Stimulated activated naive B cell treated with anti-CD40 and anti-IgM and Interleukin-4, amounts not matched to agents 10 μg/mL and 1 μg/mL and 100 μg/mL, for 72 hours (primary cell): ENCODE measurements around the gene MIX23.

ENCODE experiments used
- ATAC-seq, 2 donors: fragments of 150-1000 bp; cut with Tn5 transposase; replicated peaks; 2 replicates each; pipeline ENCODE4 v1.10.0; 2021; ENCODE audit warnings: moderate library complexity in 1 of 2
- DNase-seq: peaks from one replicate; pipeline ENCODE4 v3.0.0; 2021
- H3K27ac Mint-ChIP-seq: one replicate; pipeline ENCODE4 v1.8.0; 2022; ENCODE audit warnings: mild to moderate bottlenecking, mixed read lengths
- H3K27me3 Mint-ChIP-seq, 2 donors: one replicate each; pipeline ENCODE4 v1.8.0; 2022; ENCODE audit warnings: mixed read lengths in 2 of 2
- H3K36me3 Mint-ChIP-seq, 2 donors: one replicate each; pipeline ENCODE4 v1.8.0; 2022; ENCODE audit warnings: mixed read lengths in 2 of 2, mild to moderate bottlenecking in 1 of 2
- H3K4me1 Mint-ChIP-seq, 2 donors: one replicate each; pipeline ENCODE4 v1.8.0; 2022; ENCODE audit warnings: mixed read lengths in 2 of 2, mild to moderate bottlenecking in 1 of 2
- H3K4me3 Mint-ChIP-seq, 2 donors: one replicate each; pipeline ENCODE4 v1.8.0; 2022; ENCODE audit warnings: mild to moderate bottlenecking in 2 of 2, mixed read lengths in 2 of 2, moderate library complexity in 1 of 2
- H3K9me3 Mint-ChIP-seq, 2 donors: one replicate each; pipeline ENCODE4 v1.8.0; 2022; ENCODE audit warnings: mixed read lengths in 2 of 2, mild to moderate bottlenecking in 1 of 2

MIX23 gene

DNA sequence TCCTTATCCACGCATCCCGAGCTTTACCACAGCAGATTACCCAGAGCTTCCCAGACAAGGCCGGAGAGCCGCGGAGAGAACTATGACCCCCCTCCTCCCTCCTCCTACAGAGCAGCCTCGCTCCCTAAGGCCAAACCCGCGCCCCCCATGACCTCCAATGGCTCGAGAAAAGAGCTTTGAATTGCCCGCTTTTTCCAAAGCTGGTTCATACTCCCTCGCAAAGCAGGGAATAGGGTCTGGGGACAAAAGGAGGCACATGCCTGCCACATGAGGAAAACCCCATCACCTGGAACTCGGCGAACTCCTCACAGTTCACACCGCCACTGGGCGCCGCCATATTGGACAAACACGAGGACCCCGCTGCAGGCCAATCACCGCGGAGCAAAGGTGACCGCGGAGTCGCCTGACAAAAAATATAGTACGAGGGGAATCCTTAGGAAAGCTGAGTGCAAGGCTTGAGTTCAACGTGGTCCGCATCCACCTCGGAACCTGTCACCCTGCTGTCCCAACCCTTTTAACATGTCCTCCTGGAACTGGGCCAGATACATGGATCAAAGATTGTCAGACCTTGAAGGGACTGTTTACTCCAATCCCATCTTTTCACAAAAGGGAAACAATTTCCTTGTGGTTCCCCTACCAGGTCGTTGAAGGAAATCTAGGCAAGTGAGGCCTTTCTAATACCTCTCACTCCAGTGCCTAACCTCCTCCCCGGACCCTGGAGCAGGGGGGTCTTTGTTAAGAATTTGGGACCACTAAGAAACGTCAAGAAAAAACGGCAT, at the start of gene MIX23:
Gene MIX23, minus strand, starts transcription at position 344 of the 779 bp plus-strand sequence. Its CDS starts 7 bp downstream, at position 337.
- Mint-ChIP-seq H3K36me3 (peaks cover 17 to 20% of the 10 kb centered on the region in 2 donors), H3K9me3 (peaks cover 0 to 7% of the 10 kb centered on the region in 2 donors), H3K27ac (peak within 1 kb of the TSS; percentile 98), H3K27me3 (no peaks in the 10 kb centered on the region), H3K4me3 (peak within 1 kb of the TSS; percentile 91 to 95), H3K4me1 (peaks cover 32 to 75% of the 10 kb centered on the region in 2 donors)
- DNase-seq (peak; percentile 80), ATAC-seq (peak; percentile 38 to 46)

DNA sequence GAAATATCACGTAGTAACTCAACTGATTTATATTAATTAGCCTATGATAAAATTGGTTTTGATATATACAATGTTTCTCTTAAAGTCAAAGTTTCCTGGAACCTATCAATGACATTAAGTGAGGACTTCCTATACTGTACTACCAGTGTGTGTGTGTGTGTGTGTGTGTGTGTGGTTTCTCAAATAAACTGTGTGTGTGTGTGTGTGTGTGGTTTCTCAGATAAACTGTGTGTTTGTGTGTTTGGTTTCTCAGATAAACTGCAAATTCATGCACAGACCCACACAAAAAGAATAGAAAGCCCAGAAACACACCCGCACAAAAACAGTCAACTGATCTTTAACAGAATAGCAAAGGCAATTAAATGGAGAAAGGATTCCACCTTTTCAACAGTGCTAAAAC, 47.3 kb upstream of the MIX23 start:
- peaks cover 33 to 76% of the 10 kb centered on the region in 2 donors for H3K36me3 Mint-ChIP-seq
- H3K4me3 Mint-ChIP-seq = no peak overlapping the region
- no peaks in the 10 kb centered on the region for H3K27me3 Mint-ChIP-seq
- peaks cover 0 to 4% of the 10 kb centered on the region in 2 donors for H3K9me3 Mint-ChIP-seq
- DNase-seq (no peak), ATAC-seq (no peak)
- H3K27ac Mint-ChIP-seq = no peak overlapping the region
- H3K4me1 Mint-ChIP-seq = peaks cover 0 to 8% of the 10 kb centered on the region in 2 donors

DNA sequence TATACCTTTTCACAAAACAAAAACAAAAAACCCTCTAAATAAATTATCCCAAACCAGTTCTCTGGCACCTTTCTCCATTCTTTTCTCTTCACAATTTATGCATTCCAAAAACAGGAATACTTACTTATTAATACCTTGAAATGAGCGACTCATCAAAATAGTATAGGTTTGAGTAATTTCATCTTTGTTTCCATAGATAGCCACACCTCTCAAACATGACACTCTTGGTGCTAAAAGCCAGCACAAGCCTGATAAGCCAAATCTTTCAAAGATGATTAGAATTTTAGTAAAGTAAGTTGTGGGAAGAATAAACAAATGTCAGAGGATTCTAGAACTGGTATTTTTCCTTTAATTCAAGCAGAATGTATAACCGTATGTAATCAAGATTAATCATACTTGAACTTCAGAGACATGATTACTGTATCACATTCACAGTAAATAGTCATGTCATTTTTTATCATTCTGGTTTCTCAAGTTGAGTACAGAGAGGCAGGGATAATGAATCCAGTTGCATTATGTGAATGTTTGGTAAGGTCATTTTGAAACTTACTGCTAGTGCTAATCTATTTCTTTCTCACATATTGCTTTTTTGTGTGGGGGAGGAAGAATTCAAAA, 44.9 kb upstream of the MIX23 start:
- peak overlapping the region; percentile 43 for H3K27ac Mint-ChIP-seq
- H3K27me3 Mint-ChIP-seq = no peaks in the 10 kb centered on the region
- H3K4me3 Mint-ChIP-seq = no peak overlapping the region
- peaks cover 30 to 63% of the 10 kb centered on the region in 2 donors for H3K36me3 Mint-ChIP-seq
- DNase-seq = no peak
- peaks cover 0 to 8% of the 10 kb centered on the region in 2 donors for H3K4me1 Mint-ChIP-seq
- no peak for ATAC-seq
- H3K9me3 Mint-ChIP-seq = peaks cover 0 to 4% of the 10 kb centered on the region in 2 donors

DNA sequence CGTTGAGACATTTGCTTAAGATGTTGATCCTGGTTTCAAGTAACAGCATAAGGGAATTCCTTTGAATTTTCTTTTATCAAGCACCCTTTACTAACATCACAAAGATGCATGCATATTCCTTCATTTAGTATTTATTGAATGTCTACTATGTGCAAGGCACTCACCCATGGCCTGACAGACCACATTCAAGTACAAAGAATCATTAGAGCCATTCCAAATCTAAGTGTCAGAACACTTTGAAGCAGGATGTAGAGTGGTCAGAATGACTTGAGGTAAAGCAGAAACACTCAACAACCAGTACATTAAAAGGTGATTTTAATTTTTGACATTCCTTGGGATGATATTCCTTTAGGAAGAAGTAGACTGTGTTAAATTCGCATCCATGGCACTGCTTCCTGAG, 38.8 kb upstream of the MIX23 start:
- Mint-ChIP-seq H3K27me3 (no peaks in the 10 kb centered on the region), H3K27ac (no peak overlapping the region), H3K9me3 (no peaks in the 10 kb centered on the region), H3K4me1 (peaks cover 3 to 4% of the 10 kb centered on the region in 2 donors), H3K36me3 (peaks cover 8 to 28% of the 10 kb centered on the region in 2 donors), H3K4me3 (no peak overlapping the region)
- no peak for ATAC-seq
- DNase-seq = no peak

DNA sequence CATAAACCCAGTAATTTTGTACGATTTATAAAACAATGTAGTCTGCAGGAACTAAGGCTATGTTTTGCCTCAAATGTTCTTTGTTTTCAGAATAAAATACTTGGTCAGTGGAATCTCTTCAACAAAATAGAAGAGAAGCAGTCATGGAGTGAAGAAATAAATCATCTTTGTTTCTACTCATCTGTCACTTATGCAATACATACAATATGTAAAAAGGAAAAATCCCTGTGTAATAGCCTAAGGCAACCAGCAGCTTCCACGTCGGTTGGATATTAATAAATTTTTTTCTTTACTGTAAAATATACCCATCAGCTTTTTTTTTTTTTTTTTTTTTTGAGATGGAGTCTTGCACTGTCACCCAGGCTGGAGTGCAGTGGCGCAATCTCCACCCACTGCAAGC, 38.1 kb upstream of the MIX23 start:
- ATAC-seq (no peak), DNase-seq (no peak)
- Mint-ChIP-seq H3K4me1 (peaks cover 3 to 10% of the 10 kb centered on the region in 2 donors), H3K36me3 (peaks cover 9 to 21% of the 10 kb centered on the region in 2 donors), H3K4me3 (no peak overlapping the region), H3K9me3 (no peaks in the 10 kb centered on the region), H3K27ac (no peak overlapping the region), H3K27me3 (no peaks in the 10 kb centered on the region)

DNA sequence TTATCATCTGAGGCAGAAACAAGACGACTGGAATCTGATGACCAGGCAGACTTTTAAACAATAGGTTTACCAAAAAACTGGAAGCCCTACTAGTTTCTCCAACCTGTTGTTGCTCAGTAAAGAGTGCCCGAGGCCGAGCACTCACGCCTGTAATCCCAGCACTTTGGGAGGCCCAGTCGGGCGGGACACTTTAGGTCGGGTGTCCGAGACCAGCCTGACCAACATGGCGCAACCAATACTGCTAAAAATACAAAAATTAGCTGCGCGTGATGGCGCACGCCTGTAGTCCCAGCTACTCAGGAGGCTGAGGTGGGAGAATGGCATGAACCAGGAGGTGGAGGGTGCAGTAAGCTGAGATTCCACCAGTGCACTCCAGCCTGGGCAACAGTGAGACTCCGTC, 33.9 kb upstream of the MIX23 start:
- peaks cover 23 to 45% of the 10 kb centered on the region in 2 donors for H3K36me3 Mint-ChIP-seq
- DNase-seq (no peak), ATAC-seq (no peak)
- no peaks in the 10 kb centered on the region for H3K27me3 Mint-ChIP-seq
- H3K4me1 Mint-ChIP-seq = peaks cover 25 to 45% of the 10 kb centered on the region in 2 donors
- H3K4me3 Mint-ChIP-seq = peak overlapping the region; percentile 93 to 97
- H3K27ac Mint-ChIP-seq = peak overlapping the region; percentile 99
- no peaks in the 10 kb centered on the region for H3K9me3 Mint-ChIP-seq

DNA sequence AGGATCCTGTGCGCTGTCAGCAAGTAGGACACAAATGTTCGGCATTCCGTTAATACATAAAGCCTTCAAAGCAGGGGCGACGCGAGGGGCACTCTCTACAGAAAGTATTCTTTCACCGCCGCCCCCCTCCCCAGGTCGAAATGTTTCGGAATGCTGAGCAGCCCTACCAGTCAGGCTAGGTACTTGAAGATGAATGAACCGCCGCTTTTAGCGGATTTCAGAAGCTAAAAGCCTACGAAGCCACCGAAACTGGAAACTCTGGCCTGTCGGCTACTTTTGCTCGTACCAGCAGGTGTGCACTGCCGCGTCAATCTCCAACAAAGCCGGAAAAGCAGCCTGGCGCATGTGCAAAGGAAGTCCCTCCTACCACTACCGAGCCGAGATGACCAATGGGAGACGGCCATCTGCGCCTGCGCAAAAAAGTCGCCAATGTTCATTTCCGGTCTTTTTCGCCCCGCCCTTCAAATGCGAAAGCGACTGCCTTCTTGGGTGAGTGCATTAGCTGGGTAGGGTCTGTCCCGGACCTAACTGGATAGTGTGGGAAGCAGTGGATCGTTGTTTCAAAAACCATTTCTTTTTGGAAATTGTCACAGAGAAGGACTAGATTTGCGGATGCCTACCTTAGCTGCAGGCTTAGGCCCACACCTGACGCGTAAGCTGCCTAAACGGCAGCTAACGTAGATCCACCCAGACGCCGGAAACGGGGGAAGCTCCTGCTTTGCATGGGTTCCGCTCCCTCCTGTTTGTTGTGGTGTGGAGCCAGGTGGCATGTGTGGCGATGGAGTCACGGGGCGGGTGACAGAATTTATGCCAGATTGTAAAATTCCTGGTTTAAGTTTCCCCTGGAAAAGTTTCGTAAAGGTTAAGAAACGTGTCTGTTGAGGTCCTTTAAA, 33.0 kb upstream of the MIX23 start, which contains the start of gene WDR5B:
Gene WDR5B, minus strand, starts transcription at position 301 of the 893 bp plus-strand sequence. CDS start 534 bp downstream, outside the sequence.
- peak within 1 kb of the TSS; percentile 93 to 97 for H3K4me3 Mint-ChIP-seq
- H3K36me3 Mint-ChIP-seq = peaks cover 23 to 49% of the 10 kb centered on the region in 2 donors
- DNase-seq (peak; percentile 97), ATAC-seq (peak; percentile 91 to 94)
- no peaks in the 10 kb centered on the region for H3K9me3 Mint-ChIP-seq
- H3K27ac Mint-ChIP-seq = peak within 1 kb of the TSS; percentile 99
- H3K4me1 Mint-ChIP-seq = peaks cover 27 to 47% of the 10 kb centered on the region in 2 donors
- no peaks in the 10 kb centered on the region for H3K27me3 Mint-ChIP-seq

DNA sequence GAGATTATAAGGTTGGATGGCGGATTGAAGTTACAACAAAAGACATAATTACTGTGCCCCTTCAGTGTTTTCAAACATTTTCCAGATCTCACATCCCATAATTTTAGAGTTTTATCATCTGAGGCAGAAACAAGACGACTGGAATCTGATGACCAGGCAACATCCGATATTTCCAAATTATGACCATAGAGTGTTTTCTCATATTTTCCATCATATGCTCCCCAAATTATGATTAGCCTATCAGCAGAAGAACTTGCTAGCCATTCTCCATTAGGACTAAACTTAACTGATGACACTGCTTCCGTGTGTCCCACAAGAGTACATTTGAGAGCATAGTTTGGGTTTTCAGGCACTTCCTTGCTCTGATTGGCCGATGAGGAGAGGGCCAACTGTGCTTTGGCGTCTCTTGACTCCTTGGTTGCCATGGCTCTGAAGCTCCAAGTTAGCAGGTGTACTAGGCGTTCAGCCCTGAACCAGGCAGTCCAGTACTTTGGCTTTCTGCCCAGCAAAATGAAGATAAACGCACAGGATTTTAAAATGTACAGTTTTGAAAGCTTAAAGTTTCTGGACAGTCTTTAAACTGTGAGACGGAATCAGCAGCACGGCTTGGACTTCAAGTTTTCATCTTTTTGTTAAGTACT, 32.2 kb upstream of the MIX23 start:
- ATAC-seq = peak; percentile 72 to 73
- DNase-seq = peak; percentile 40
- Mint-ChIP-seq H3K4me1 (peaks cover 28 to 54% of the 10 kb centered on the region in 2 donors), H3K9me3 (no peaks in the 10 kb centered on the region), H3K27ac (peak overlapping the region; percentile 99), H3K36me3 (peaks cover 23 to 50% of the 10 kb centered on the region in 2 donors), H3K4me3 (peak overlapping the region; percentile 93 to 97), H3K27me3 (no peaks in the 10 kb centered on the region)

DNA sequence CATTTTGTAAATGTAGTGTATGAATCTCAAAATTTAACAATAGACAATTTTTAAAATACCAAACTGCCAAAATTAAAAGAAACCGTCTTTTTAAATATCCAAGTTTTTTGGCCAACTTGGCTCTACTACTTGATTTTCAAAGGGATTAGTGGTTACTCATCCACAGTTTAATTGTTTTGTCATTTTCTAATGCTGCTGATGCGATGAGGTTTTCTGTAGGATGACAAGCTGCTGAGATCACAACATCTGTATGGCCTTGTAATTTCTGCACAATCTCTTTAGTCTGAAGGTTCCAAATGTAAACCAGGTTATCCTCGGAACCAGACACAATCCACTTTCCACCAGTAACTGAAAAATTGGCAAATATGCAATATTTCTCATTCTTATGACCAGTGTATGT, 31.4 kb upstream of the MIX23 start:
- DNase-seq = no peak
- Mint-ChIP-seq H3K4me3 (peak overlapping the region in 1 of 2 donors; percentile 97), H3K4me1 (peaks cover 30 to 62% of the 10 kb centered on the region in 2 donors), H3K27ac (no peak overlapping the region), H3K27me3 (no peaks in the 10 kb centered on the region), H3K9me3 (no peaks in the 10 kb centered on the region), H3K36me3 (peaks cover 23 to 53% of the 10 kb centered on the region in 2 donors)
- no peak for ATAC-seq

DNA sequence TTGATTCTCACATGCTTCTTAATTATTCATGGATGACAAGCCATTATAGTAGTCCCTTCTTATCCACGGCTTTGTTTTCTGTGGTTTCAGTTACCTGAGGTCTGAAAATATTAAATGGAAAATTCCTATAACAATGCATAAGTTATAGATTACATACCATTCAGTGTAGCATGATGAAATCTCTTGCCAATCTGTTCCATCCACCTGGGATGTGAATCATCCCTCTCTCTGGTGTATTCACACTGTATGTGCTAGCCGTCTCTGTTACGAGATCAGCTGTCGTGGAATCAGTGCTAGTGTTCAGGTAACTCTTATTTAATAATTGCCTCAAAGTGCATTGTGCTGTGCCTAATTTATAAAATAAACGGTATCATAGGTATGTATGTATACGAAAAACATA, 27.6 kb upstream of the MIX23 start:
- H3K36me3 Mint-ChIP-seq = peaks cover 36 to 73% of the 10 kb centered on the region in 2 donors
- no peaks in the 10 kb centered on the region for H3K27me3 Mint-ChIP-seq
- no peaks in the 10 kb centered on the region for H3K9me3 Mint-ChIP-seq
- no peak overlapping the region for H3K27ac Mint-ChIP-seq
- ATAC-seq (no peak), DNase-seq (no peak)
- H3K4me3 Mint-ChIP-seq = no peak overlapping the region
- H3K4me1 Mint-ChIP-seq = peaks cover 48 to 81% of the 10 kb centered on the region in 2 donors

DNA sequence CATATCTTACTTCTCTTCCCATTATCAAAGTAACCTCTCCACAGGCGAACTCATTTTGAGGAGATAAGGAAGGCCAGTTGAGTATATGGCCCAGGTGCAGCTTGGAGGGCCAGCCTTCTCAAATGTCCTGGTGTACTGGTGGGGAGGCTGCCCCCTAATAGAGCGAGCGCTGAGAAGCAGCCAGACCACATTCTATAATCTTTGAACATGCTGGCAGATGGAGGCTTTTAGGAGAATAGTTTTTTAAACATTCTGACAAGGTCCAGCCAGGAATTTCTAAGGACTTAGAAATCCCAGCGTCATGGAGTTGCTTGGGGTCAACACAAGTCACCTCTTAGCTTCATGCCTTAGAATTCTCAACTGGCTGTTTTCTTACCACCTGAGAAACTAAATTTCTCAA, 27.1 kb upstream of the MIX23 start:
- ATAC-seq (no peak), DNase-seq (no peak)
- H3K4me1 Mint-ChIP-seq = peaks cover 47 to 79% of the 10 kb centered on the region in 2 donors
- peaks cover 35 to 70% of the 10 kb centered on the region in 2 donors for H3K36me3 Mint-ChIP-seq
- H3K9me3 Mint-ChIP-seq = no peaks in the 10 kb centered on the region
- H3K27me3 Mint-ChIP-seq = no peaks in the 10 kb centered on the region
- peak overlapping the region; percentile 47 for H3K27ac Mint-ChIP-seq
- peak overlapping the region in 1 of 2 donors; percentile 16 for H3K4me3 Mint-ChIP-seq

DNA sequence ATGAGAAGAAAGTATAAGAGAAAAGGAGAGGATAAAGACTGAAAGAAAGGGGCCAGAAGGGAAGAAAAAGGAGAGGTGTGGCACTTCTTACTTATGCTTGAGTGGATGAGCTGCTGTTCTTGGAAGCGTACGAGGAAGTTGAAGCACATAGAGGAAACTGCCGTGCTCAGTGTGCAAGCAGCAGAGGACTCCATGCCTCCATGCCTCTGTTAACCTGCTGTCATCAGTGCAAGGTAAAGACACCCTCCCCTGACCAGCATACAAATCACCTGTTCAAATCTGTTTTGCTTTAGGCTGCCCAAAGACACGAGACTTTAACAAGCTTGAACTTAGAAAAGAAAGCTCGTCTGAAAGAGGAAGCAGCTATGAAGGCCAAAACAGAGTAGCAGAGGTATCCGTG, 26.4 kb upstream of the MIX23 start:
- H3K36me3 Mint-ChIP-seq = peaks cover 37 to 68% of the 10 kb centered on the region in 2 donors
- no peak for DNase-seq
- ATAC-seq = peak; percentile 42 to 67
- H3K4me1 Mint-ChIP-seq = peaks cover 40 to 73% of the 10 kb centered on the region in 2 donors
- H3K27me3 Mint-ChIP-seq = no peaks in the 10 kb centered on the region
- peak overlapping the region; percentile 47 for H3K27ac Mint-ChIP-seq
- peak overlapping the region; percentile 64 to 72 for H3K4me3 Mint-ChIP-seq
- H3K9me3 Mint-ChIP-seq = no peaks in the 10 kb centered on the region

DNA sequence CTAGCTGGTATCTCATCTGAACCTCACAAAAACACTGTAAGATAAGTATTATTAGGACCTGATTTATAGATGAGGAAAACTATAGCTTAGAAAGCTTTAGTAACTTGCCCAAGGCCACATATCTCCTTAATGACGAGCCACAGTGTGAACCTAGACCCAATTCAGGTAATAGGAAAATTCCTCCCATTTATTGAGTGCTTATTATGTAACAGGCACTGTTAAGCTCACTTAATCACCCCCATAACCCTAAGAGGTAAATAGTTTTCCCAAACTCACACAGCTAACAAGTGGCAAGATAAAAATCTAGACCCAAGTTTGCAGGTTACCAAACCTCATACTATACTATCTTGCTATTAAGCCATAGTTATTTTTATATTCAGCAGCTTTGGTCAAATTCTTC, 24.9 kb upstream of the MIX23 start:
- ATAC-seq = no peak
- peaks cover 38 to 66% of the 10 kb centered on the region in 2 donors for H3K36me3 Mint-ChIP-seq
- no peak for DNase-seq
- no peaks in the 10 kb centered on the region for H3K27me3 Mint-ChIP-seq
- H3K9me3 Mint-ChIP-seq = no peaks in the 10 kb centered on the region
- no peak overlapping the region for H3K4me3 Mint-ChIP-seq
- no peak overlapping the region for H3K27ac Mint-ChIP-seq
- H3K4me1 Mint-ChIP-seq = peaks cover 36 to 58% of the 10 kb centered on the region in 2 donors
